Ishikawa (cell line): Measurements from ENCODE around the gene DPH2.

Source experiments
- CEBPB ChIP-seq: IDR thresholded peaks from 2 replicates; pipeline ENCODE4 v1.6.1; 2012
- EP300 ChIP-seq: IDR thresholded peaks from 2 replicates; pipeline ENCODE4 v1.6.1; 2012; ENCODE audit warnings: borderline replicate concordance
- FOXM1 ChIP-seq: IDR thresholded peaks from 2 replicates; pipeline ENCODE4 v1.6.1; 2012; ENCODE audit warnings: low read depth, borderline replicate concordance
- TF ChIP-seq, protein P1 (sequence below): IDR thresholded peaks from 2 replicates; pipeline ENCODE4 v1.6.1; 2012; ENCODE audit warnings: low read depth, mild to moderate bottlenecking
- TF ChIP-seq, protein P2 (sequence below): IDR thresholded peaks from 2 replicates; pipeline ENCODE4 v1.6.1; 2012

DNA sequence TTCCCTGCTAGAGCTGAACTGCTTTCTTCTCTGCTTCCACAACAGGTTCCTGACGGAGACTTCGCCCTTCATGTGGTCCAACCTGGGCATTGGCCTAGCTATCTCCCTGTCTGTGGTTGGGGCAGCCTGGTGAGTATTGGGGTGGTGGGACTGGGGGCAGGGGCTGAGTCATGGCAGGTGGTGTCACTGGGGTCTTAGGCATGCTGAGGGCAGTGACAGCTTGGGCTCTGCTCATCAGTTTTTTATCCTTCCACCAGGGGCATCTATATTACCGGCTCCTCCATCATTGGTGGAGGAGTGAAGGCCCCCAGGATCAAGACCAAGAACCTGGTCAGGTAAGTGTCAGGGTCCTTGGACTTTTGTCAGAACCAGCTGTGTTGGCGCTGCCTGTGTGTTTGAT is 6.2 kb downstream of the DPH2 start:
- TF ChIP-seq FOXM1 (no peak), CEBPB (no peak), EP300 (no peak)
- TF ChIP-seq, protein P1, sequence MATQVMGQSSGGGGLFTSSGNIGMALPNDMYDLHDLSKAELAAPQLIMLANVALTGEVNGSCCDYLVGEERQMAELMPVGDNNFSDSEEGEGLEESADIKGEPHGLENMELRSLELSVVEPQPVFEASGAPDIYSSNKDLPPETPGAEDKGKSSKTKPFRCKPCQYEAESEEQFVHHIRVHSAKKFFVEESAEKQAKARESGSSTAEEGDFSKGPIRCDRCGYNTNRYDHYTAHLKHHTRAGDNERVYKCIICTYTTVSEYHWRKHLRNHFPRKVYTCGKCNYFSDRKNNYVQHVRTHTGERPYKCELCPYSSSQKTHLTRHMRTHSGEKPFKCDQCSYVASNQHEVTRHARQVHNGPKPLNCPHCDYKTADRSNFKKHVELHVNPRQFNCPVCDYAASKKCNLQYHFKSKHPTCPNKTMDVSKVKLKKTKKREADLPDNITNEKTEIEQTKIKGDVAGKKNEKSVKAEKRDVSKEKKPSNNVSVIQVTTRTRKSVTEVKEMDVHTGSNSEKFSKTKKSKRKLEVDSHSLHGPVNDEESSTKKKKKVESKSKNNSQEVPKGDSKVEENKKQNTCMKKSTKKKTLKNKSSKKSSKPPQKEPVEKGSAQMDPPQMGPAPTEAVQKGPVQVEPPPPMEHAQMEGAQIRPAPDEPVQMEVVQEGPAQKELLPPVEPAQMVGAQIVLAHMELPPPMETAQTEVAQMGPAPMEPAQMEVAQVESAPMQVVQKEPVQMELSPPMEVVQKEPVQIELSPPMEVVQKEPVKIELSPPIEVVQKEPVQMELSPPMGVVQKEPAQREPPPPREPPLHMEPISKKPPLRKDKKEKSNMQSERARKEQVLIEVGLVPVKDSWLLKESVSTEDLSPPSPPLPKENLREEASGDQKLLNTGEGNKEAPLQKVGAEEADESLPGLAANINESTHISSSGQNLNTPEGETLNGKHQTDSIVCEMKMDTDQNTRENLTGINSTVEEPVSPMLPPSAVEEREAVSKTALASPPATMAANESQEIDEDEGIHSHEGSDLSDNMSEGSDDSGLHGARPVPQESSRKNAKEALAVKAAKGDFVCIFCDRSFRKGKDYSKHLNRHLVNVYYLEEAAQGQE = no peak
- TF ChIP-seq, protein P2, sequence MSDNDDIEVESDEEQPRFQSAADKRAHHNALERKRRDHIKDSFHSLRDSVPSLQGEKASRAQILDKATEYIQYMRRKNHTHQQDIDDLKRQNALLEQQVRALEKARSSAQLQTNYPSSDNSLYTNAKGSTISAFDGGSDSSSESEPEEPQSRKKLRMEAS = no peak
